ENCODE results near the gene NME4. TPM values are rescaled to one million over a fixed set of nuclear protein-coding genes. Genes with fewer than 3 reads are reported as not detected.
A peak's percentile ranks its signal among the peaks of the same experiment; 100 is the strongest.
"Not testable (repeated sequence)": the region's sequence is repeated elsewhere in the genome, so short reads cannot be mapped to it uniquely, and the experiment has no call there.

NME4 gene
- 10 to 100 TPM; 20.7 to 48.3 (median 25.3) TPM for total RNA-seq

- H3K36me3 ChIP-seq: no peaks in the 10 kb centered on the region
- no peaks in the 10 kb centered on the region for H3K27me3 ChIP-seq
- intact Hi-C loops (cut with DNase I): loop anchor here (10.0 kb wide), 1 partner anchor 98 kb away; no protein-coding TSS in a partner anchor
- H3K4me3 ChIP-seq: peak within 1 kb of the TSS; percentile 52 to 89 (median 68)
- H3K4me1 ChIP-seq: peaks cover 7 to 48% (median 10%) of the 10 kb centered on the region in 3 donors
- DNase-seq: no peak
- no CpG with 5 or more reads among the region's 75 CpGs for WGBS, 2 donors
- peak in 1 of 4 donors; percentile 9 for TF ChIP-seq POLR2A (IDR thresholded peaks at IDR 0.05)
- peak in 1 of 6 experiments; percentile 5 for TF ChIP-seq CTCF (IDR thresholded peaks at IDR 0.05)
- H3K9me3 ChIP-seq: no peaks in the 10 kb centered on the region
- H3K27ac ChIP-seq: peak within 1 kb of the TSS; percentile 67 to 88 (median 78)
These were observed at the start of gene NME4 for GRCh38 chr16:397135-397661. Gene NME4 (plus strand): TSS chr16:397199. CDS start chr16:397223, 24 bp downstream.

- 85 to 94% methylated on average over 6 of the region's 6 CpGs for WGBS, 2 donors
- Histone ChIP-seq H3K36me3 (peaks cover 0 to 47% (median 7%) of the 10 kb centered on the region in 3 donors), H3K9me3 (no peaks in the 10 kb centered on the region), H3K27me3 (no peaks in the 10 kb centered on the region), H3K27ac (no peak overlapping the region), H3K4me1 (peaks cover 0 to 56% (median 9%) of the 10 kb centered on the region in 3 donors), H3K4me3 (no peak overlapping the region)
- intact Hi-C loops (cut with DNase I): no loop called here
- TF ChIP-seq POLR2A (IDR thresholded peaks at IDR 0.05) (no peak), CTCF (IDR thresholded peaks at IDR 0.05) (no peak)
- no peak for DNase-seq
These were observed 49.8 kb upstream of the NME4 start for GRCh38 chr16:347203-347602.

DNA sequence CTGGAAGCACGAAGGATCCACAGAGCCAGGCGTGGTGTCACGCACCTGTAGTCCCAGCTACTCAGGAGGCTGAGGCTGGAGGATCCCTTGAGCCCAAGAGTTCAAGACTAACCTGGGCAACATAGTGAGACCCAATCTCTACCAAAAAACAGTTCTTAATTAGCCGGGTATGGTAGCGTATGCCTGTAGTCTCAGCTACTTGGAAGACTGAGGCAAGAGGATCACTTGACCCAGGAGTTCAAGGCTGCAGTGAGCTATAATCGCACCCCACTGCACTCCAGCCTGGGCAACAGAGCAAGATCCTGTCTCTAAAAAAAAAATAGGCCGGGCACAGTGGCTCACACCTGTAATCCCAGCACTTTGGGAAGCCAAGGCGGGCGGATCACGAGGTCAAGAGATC lies 48.5 kb upstream of the NME4 start:
- H3K9me3 ChIP-seq; H3K27ac ChIP-seq; intact Hi-C loops (cut with DNase I); H3K27me3 ChIP-seq; H3K4me3 ChIP-seq; DNase-seq: not testable (repeated sequence)
- 91 to 94% methylated on average over 8 to 9 of the region's 10 CpGs for WGBS, 2 donors
- Histone ChIP-seq H3K4me1 (peaks cover 4 to 57% (median 13%) of the 10 kb centered on the region in 3 donors), H3K36me3 (peaks cover 0 to 34% (median 7%) of the 10 kb centered on the region in 3 donors)

DNA sequence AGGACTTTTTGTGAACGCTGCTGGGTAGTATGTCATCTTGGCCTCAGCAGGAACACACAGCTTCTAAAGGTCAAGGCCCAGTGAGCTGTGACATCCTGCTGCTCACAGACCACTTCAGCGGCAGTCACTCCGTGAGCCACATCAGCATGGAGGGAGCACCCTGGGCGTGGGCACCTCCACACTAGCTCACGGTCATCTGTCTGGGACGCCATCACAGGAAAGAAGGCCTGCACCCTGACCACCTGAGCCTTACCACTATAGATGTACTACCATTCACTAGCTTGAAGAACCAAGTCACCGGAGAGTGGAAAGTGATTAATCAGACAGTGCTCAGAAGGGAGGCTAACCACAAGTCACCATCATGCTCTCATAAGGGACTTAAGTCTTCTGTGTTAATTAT lies 47.8 kb upstream of the NME4 start:
- no peak overlapping the region for H3K27ac ChIP-seq
- H3K27me3 ChIP-seq: no peaks in the 10 kb centered on the region
- WGBS, 2 donors: 72 to 92% methylated on average over 7 of the region's 7 CpGs
- no peak overlapping the region for H3K4me3 ChIP-seq
- H3K9me3 ChIP-seq: no peaks in the 10 kb centered on the region
- intact Hi-C loops (cut with DNase I): no loop called here
- no peak for TF ChIP-seq CTCF (IDR thresholded peaks at IDR 0.05)
- no peak for TF ChIP-seq POLR2A (IDR thresholded peaks at IDR 0.05)
- DNase-seq: no peak
- H3K4me1 ChIP-seq: peaks cover 9 to 57% (median 19%) of the 10 kb centered on the region in 3 donors
- peaks cover 0 to 27% (median 7%) of the 10 kb centered on the region in 3 donors for H3K36me3 ChIP-seq

DNA sequence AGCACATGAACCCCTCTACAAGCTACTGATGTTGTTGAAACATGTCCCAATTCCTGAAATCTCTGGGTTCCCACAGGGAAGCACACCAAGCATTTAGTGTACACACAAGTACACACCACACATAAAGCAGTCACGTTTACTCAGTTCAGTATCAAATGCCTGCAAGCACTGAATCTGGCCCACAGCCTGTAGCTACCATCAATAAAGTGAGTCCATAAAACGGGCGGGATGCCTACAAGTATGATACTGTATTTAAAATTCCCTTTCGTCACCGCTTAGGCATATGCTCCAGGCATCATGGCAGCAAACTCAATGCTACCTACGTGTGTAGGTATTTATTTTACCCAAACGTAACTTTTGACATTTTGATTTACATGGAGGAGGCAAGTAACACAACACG lies 46.8 kb upstream of the NME4 start:
- Histone ChIP-seq H3K4me3 (no peak overlapping the region), H3K4me1 (peaks cover 9 to 63% (median 22%) of the 10 kb centered on the region in 3 donors), H3K9me3 (no peaks in the 10 kb centered on the region), H3K36me3 (peaks cover 0 to 17% (median 6%) of the 10 kb centered on the region in 3 donors), H3K27ac (no peak overlapping the region), H3K27me3 (no peaks in the 10 kb centered on the region)
- intact Hi-C loops (cut with DNase I): no loop called here
- WGBS, 2 donors: 80 to 84% methylated on average over 8 of the region's 8 CpGs
- no peak for TF ChIP-seq POLR2A (IDR thresholded peaks at IDR 0.05)
- no peak for TF ChIP-seq CTCF (IDR thresholded peaks at IDR 0.05)
- no peak for DNase-seq

Data from esophagus squamous epithelium (tissue), 5 donors.